ENCODE measurements around the gene LRRC73.
"Not testable (repeated sequence)": the region's sequence is repeated elsewhere in the genome, so short reads cannot be mapped to it uniquely, and the experiment has no call there.

The LRRC73 gene

DNA sequence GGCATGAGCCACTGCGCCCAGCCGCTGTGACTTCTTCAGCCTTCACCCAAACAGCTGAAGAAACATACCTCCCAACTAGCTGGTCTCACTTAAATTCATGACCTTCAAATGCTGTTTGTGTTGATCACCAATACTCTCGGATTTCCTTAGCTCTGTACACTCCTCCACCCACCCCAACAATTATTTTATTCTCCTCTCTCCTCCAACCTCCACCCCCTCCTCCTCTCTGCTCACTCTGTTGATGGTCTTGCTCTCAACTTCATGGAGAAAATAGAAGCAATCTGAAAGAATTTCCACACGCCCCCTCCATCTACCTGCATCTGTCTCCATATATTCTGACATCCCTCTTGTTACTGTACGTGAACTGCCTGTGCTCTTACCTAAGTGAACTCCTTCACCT is 48.2 kb downstream of the LRRC73 start:
- no peak for DNase-seq (ENCODE audit: low spot score)

DNA sequence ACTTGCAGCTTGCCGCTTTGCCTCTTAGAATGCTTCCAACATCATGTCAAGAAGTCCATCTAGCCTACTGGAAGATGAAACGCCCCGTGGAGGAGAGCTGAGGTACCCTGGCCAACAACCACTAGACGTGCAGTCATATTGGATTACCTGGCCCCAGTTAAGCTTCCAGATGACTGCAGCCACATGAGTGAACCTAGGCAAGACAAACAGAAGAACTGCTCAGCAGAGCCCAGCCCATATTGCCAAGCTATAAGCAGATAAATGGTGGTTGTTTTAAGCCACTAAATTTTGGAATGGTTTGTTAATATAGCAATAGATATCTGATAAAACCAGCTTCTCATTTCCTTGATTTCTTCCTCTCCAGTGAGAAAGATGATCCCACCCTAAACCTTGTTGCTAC is 50.1 kb downstream of the LRRC73 start:
- DNase-seq (ENCODE audit: low spot score): no peak

DNA sequence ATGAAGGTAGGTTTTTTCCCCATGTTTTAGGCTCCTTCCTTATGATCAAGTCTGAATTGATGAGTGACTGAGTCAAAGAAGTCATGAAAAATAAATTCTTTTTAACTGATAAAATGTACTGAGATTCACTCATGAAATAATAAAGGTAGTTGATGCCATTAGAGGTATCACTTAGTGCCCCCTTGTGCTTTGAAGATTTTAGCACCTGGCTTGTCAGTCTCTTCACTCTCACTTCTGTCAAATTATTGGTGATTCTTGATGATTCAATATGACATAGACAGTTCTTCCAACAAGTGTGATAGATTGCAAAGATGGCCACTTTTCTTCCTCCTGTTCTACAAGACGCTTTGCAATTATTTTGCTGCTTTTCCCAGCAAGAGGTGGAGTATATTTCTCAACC is 50.6 kb downstream of the LRRC73 start:
- no peak for DNase-seq (ENCODE audit: low spot score)

DNA sequence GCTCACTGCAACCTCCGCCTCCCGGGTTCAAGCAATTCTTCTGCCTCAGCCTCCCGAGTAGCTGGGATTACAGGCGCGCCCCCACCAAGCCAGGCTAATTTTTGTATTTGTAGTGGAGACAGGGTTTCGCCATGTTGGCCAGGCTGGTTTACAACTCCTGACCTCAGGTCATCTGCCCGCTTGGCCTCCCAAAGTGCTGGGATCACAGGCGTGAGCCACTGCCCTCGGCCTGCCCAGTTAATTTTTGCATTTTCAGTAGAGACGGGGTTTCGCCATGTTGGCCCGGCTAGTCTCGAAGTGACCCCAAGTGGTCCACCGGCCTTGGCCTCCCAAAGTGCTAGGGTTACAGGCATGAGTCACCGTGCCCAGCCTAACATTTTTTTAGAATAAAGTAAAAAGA is 52.0 kb downstream of the LRRC73 start:
- not testable (repeated sequence) for DNase-seq (ENCODE audit: low spot score)

DNA sequence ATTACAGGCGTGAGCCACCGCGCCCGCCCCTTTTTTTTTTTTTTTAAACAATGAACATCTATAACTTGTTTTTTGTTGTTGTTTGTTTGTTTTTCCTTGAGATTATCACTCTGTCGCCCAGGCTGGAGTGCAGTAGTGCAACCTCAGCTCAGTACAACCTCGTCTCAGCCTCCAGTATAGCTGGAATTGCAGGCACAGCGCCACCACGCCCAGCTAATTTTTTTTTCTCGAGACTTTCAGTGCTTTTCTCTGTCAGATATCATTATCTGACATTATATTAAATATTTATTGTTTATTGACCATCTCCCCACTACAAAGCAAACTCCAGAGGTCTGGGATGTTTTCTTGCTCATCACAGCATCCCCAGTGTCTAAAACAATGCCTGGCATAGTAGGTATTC is 52.5 kb downstream of the LRRC73 start:
- no peak for DNase-seq (ENCODE audit: low spot score)

Data from globus pallidus (tissue), 1 donor.